Esophagus muscularis mucosa (tissue), 4 donors: Measurements from ENCODE around the gene NUDT3. TPM values are rescaled to one million over a fixed set of nuclear protein-coding genes. Genes with fewer than 3 reads are reported as not detected.
"Not testable (repeated sequence)": the region's sequence is repeated elsewhere in the genome, so short reads cannot be mapped to it uniquely, and the experiment has no call there.

Source experiments
- DNase-seq: peaks from one replicate; pipeline ENCODE4 v3.0.0-alpha.2; 2017; ENCODE audit errors: extremely low spot score
- H3K27ac ChIP-seq, 4 donors: fragments of 200-600 bp; sonication (generic); replicated peaks in 1 of 4; 1 replicate in 3 of 4; 2 replicates in 1 of 4; pipeline ENCODE4 v1.5.1; 2016 to 2019; ENCODE audit warnings: mild to moderate bottlenecking in 1 of 4
- H3K27me3 ChIP-seq, 4 donors: fragments of 200-600 bp; sonication (generic); one replicate each; pipeline versions ENCODE4 v1.5.1 to v1.6.0; 2016 to 2019
- H3K36me3 ChIP-seq, 4 donors: fragments of 200-600 bp; sonication (generic); one replicate each; pipeline ENCODE4 v1.5.1; 2016 to 2019
- H3K4me1 ChIP-seq, 4 donors: fragments of 200-600 bp; sonication (generic); one replicate each; pipeline ENCODE4 v1.5.1; 2016 to 2019
- H3K4me3 ChIP-seq, 4 donors: fragments of 200-600 bp; sonication (generic); 1 replicate in 2 of 4; 2 replicates in 2 of 4; pipeline ENCODE4 v1.5.1; 2016 to 2019; ENCODE audit warnings: mild to moderate bottlenecking in 4 of 4, moderate library complexity in 1 of 4
- H3K9me3 ChIP-seq, 4 donors: fragments of 200-600 bp; sonication (generic); 1 replicate in 3 of 4; 2 replicates in 1 of 4; pipeline ENCODE4 v1.5.1; 2016 to 2019
- EP300 ChIP-seq: sonication (generic); formaldehyde crosslinking; IDR thresholded peaks from one replicate; pipeline ENCODE4 v1.6.1; 2017; ENCODE audit warnings: antibody characterized with exemption
- POLR2A ChIP-seq: fragments of 450-650 bp; IDR thresholded peaks from one replicate; pipeline ENCODE4 v1.6.1; 2017; ENCODE audit warnings: antibody characterized with exemption, moderate library complexity, mild to moderate bottlenecking, low read depth
- POLR2AphosphoS5 ChIP-seq, 2 donors: sonication (generic); formaldehyde crosslinking; IDR thresholded peaks; one replicate each; pipeline ENCODE4 v1.6.1; 2017; ENCODE audit warnings: antibody characterized with exemption in 2 of 2
- WGBS: methylation state at CpG from one replicate; pipeline ENCODE4 v1.1.5; 2018; 5-methylcytosine and 5-hydroxymethylcytosine counted together
- intact Hi-C: fragments of 100-400 bp; cut with DNase I; formaldehyde crosslinking; loops from one replicate; pipeline ENCODE4 v1.15.1; 2023
- total RNA-seq, 4 donors: library from RNA; depleted of rRNA; stranded (reverse); fragments of >200 nt; gene quantifications; one replicate each; pipeline versions ENCODE4 v1.1.0 to v1.2.1, GENCODE V29; 2016
- TF ChIP-seq, protein P1 (sequence below), 3 experiments: fragments of 200-600 bp in 2 of 3; fragments of 450-650 bp in 1 of 3; sonication (generic) in 2 of 3; IDR thresholded peaks; one replicate each; pipeline ENCODE4 v1.5.1; 2017 to 2019; ENCODE audit warnings: antibody characterized with exemption in 3 of 3, mild to moderate bottlenecking in 2 of 3, moderate library complexity in 1 of 3

The NUDT3 gene
- total RNA-seq, 4 donors from 2014 or later = 37.1 to 57.2 (median 47.4) TPM

- WGBS = 68% methylated on average over 3 of the region's 3 CpGs
- intact Hi-C loops = no loop called here
- peak overlapping the region in 1 of 4 donors; percentile 23 for H3K27ac ChIP-seq
These were observed 119.1 kb downstream of the NUDT3 start for GRCh38 chr6:34273242-34273805.

GRCh38 chr6:34272013-34272926 is 120.2 kb downstream of the NUDT3 start:
- TF ChIP-seq, protein P1, sequence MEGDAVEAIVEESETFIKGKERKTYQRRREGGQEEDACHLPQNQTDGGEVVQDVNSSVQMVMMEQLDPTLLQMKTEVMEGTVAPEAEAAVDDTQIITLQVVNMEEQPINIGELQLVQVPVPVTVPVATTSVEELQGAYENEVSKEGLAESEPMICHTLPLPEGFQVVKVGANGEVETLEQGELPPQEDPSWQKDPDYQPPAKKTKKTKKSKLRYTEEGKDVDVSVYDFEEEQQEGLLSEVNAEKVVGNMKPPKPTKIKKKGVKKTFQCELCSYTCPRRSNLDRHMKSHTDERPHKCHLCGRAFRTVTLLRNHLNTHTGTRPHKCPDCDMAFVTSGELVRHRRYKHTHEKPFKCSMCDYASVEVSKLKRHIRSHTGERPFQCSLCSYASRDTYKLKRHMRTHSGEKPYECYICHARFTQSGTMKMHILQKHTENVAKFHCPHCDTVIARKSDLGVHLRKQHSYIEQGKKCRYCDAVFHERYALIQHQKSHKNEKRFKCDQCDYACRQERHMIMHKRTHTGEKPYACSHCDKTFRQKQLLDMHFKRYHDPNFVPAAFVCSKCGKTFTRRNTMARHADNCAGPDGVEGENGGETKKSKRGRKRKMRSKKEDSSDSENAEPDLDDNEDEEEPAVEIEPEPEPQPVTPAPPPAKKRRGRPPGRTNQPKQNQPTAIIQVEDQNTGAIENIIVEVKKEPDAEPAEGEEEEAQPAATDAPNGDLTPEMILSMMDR (IDR thresholded peaks at IDR 0.05) = no peak
- TF ChIP-seq POLR2AphosphoS5 (IDR thresholded peaks at IDR 0.05) = no peak
- DNase-seq = no peak
- WGBS = 81% methylated on average over 13 of the region's 13 CpGs
- H3K4me3 ChIP-seq = no peak overlapping the region
- H3K4me1 ChIP-seq = peaks cover 4 to 23% (median 4%) of the 10 kb centered on the region in 4 donors
- intact Hi-C loops = no loop called here
- no peaks in the 10 kb centered on the region for H3K27me3 ChIP-seq
- H3K36me3 ChIP-seq = no peaks in the 10 kb centered on the region
- H3K9me3 ChIP-seq = no peaks in the 10 kb centered on the region
- peak overlapping the region in 1 of 4 donors; percentile 45 for H3K27ac ChIP-seq

More at GRCh38 chr6:34273242-34273805, 119.1 kb downstream of the NUDT3 start:
- Histone ChIP-seq H3K4me3 (no peak overlapping the region), H3K27me3 (no peaks in the 10 kb centered on the region), H3K9me3 (no peaks in the 10 kb centered on the region), H3K4me1 (peaks cover 4 to 23% (median 4%) of the 10 kb centered on the region in 4 donors), H3K36me3 (peaks cover 0 to 6% (median 0%) of the 10 kb centered on the region in 4 donors)
- no peak for DNase-seq
- no peak for TF ChIP-seq EP300
- TF ChIP-seq, protein P1 (IDR thresholded peaks at IDR 0.05) = no peak
- peak; percentile 48 to 60 for TF ChIP-seq POLR2AphosphoS5 (IDR thresholded peaks at IDR 0.05)

DNA sequence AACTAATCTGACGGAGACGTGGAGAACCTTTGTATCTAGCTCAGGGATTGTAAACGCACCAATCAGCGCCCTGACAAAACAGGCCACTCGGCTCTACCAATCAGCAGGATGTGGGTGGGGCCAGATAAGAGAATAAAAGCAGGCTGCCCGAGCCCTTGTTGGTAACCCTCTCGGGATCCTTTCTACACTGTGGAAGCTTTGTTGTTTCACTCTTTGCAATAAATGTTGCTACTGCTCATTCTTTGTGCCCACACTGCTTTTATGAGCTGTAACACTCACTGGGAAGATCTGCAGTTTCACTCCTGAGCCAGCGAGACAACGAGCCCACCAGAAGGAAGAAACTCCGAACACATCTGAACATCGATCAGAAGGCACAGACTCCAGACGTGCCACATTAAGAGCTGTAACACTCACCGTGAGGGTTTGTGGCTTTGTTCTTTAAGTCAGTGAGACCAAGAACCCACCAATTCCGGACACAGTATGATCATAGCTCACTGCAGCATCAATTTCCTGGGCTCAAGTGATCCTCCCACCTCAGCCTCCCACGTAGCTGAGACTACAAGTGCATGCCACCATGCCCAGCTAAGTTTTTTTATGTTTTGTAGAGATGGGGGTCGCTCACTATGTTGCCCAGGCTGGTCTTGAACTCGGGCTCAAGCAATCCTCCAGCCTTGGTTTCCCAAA is 122.7 kb downstream of the NUDT3 start:
- H3K27ac ChIP-seq, H3K27me3 ChIP-seq, H3K36me3 ChIP-seq, H3K9me3 ChIP-seq, H3K4me3 ChIP-seq, DNase-seq, intact Hi-C loops: not testable (repeated sequence)
- peaks cover 4 to 14% (median 4%) of the 10 kb centered on the region in 4 donors for H3K4me1 ChIP-seq
- 79% methylated on average over 16 of the region's 17 CpGs for WGBS

DNA sequence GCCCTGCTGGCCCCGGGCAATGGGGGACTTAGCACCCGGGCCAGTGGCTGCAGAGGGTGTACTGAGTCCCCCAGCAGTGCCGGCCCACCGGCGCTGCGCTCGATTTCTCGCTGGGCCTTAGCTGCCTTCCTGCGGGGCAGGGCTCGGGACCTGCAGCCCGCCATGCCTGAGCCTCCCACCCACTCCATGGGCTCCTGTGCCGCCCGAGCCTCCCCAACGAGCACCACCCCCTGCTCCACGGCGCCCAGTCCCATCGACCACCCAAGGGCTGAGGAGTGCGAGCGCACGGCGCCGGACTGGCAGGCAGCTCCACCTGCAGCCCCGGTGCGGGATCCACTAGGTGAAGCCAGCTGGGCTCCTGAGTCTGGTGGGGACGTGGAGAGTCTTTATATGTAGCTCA is 123.3 kb downstream of the NUDT3 start:
- H3K27ac ChIP-seq, H3K4me3 ChIP-seq, H3K36me3 ChIP-seq, H3K27me3 ChIP-seq, DNase-seq, intact Hi-C loops, H3K9me3 ChIP-seq: not testable (repeated sequence)
- H3K4me1 ChIP-seq = peaks cover 4 to 14% (median 4%) of the 10 kb centered on the region in 4 donors
- WGBS = 96% methylated on average over 11 of the region's 25 CpGs

GRCh38 chr6:34267746-34268145 is 124.7 kb downstream of the NUDT3 start:
- intact Hi-C loops = no loop called here
- WGBS = 94% methylated on average over 2 of the region's 2 CpGs
- no peaks in the 10 kb centered on the region for H3K27me3 ChIP-seq

GRCh38 chr6:34263484-34263883 is 129.0 kb downstream of the NUDT3 start:
- H3K27ac ChIP-seq, DNase-seq, H3K9me3 ChIP-seq, H3K36me3 ChIP-seq, H3K4me1 ChIP-seq, intact Hi-C loops, H3K4me3 ChIP-seq, H3K27me3 ChIP-seq: not testable (repeated sequence)
- WGBS = 85% methylated on average over 23 of the region's 23 CpGs

More at GRCh38 chr6:34267746-34268145, 124.7 kb downstream of the NUDT3 start:
- Histone ChIP-seq H3K4me3 (no peak overlapping the region), H3K27ac (no peak overlapping the region), H3K36me3 (no peaks in the 10 kb centered on the region), H3K9me3 (no peaks in the 10 kb centered on the region), H3K4me1 (peaks cover 0 to 5% (median 2%) of the 10 kb centered on the region in 4 donors)
- TF ChIP-seq, protein P1 (IDR thresholded peaks at IDR 0.05) = no peak
- TF ChIP-seq POLR2A (no peak), EP300 (no peak), POLR2AphosphoS5 (IDR thresholded peaks at IDR 0.05) (no peak)
- DNase-seq = no peak
